Type B pancreatic cell (in vitro differentiated cells): ENCODE results near the gene GHRL. TPM values are rescaled to one million over a fixed set of nuclear protein-coding genes. Genes with fewer than 3 reads are reported as not detected.
"Not testable (repeated sequence)": the region's sequence is repeated elsewhere in the genome, so short reads cannot be mapped to it uniquely, and the experiment has no call there.

Source experiments
- DNase-seq: peaks from one replicate; pipeline ENCODE4 v3.0.0; 2021; ENCODE audit warnings: mixed read lengths; ENCODE audit not compliant: unreplicated experiment; ENCODE audit errors: extremely low spot score
- H3K27ac Mint-ChIP-seq: 2 replicates; pipeline ENCODE4 v1.8.0; 2021; ENCODE audit warnings: mild to moderate bottlenecking, mixed read lengths
- H3K27me3 Mint-ChIP-seq: 2 replicates; pipeline ENCODE4 v1.8.0; 2021; ENCODE audit warnings: mixed read lengths
- H3K36me3 Mint-ChIP-seq: 2 replicates; pipeline ENCODE4 v1.8.0; 2021; ENCODE audit warnings: mixed read lengths
- H3K4me1 Mint-ChIP-seq: one replicate; pipeline ENCODE4 v1.8.0; 2021; ENCODE audit warnings: mixed read lengths; ENCODE audit not compliant: unreplicated experiment
- H3K4me3 Mint-ChIP-seq: 2 replicates; pipeline ENCODE4 v1.8.0; 2021; ENCODE audit warnings: mild to moderate bottlenecking, mixed read lengths
- H3K9me3 Mint-ChIP-seq: 2 replicates; pipeline ENCODE4 v1.8.0; 2021; ENCODE audit warnings: mixed read lengths
- CTCF ChIP-seq: fragments of 200-600 bp; sonication (generic); conservative IDR thresholded peaks from 2 replicates; pipeline ENCODE4 v1.5.0; 2021; ENCODE audit warnings: antibody characterized with exemption, mild to moderate bottlenecking
- total RNA-seq: library from RNA; stranded (reverse); gene quantifications from 2 replicates; pipeline ENCODE4 v1.2.1, GENCODE V29; 2021; ENCODE audit warnings: low replicate concordance

Gene GHRL
- total RNA-seq, 1 donor from 2014 or later = 29.6 TPM

- Mint-ChIP-seq H3K27ac (no peak overlapping the region), H3K36me3 (peaks cover 38% of the 10 kb centered on the region), H3K4me1 (no peaks in the 10 kb centered on the region), H3K27me3 (no peaks in the 10 kb centered on the region), H3K4me3 (no peak overlapping the region), H3K9me3 (no peaks in the 10 kb centered on the region)
- TF ChIP-seq CTCF = no peak
- no peak for DNase-seq
Measured at GRCh38 chr3:10299175-10299574, 6.4 kb upstream of the GHRL start.

GRCh38 chr3:10298064-10298463, 5.3 kb upstream of the GHRL start:
- not testable (repeated sequence) for H3K27me3 Mint-ChIP-seq, DNase-seq, H3K4me3 Mint-ChIP-seq, H3K9me3 Mint-ChIP-seq, H3K4me1 Mint-ChIP-seq, H3K27ac Mint-ChIP-seq
- peaks cover 34% of the 10 kb centered on the region for H3K36me3 Mint-ChIP-seq

GRCh38 chr3:10294030-10294586, 1.4 kb upstream of the GHRL start:
- H3K36me3 Mint-ChIP-seq = peaks cover 15% of the 10 kb centered on the region

GRCh38 chr3:10291641-10292040, 1.1 kb downstream of the GHRL start:
- Mint-ChIP-seq H3K27ac (no peak overlapping the region), H3K36me3 (peaks cover 8% of the 10 kb centered on the region), H3K27me3 (no peaks in the 10 kb centered on the region), H3K9me3 (no peaks in the 10 kb centered on the region), H3K4me1 (peaks cover 5% of the 10 kb centered on the region), H3K4me3 (no peak overlapping the region)
- no peak for TF ChIP-seq CTCF
- DNase-seq = no peak

More at GRCh38 chr3:10294030-10294586, 1.4 kb upstream of the GHRL start:
- Mint-ChIP-seq H3K27ac (no peak overlapping the region), H3K4me3 (no peak overlapping the region), H3K27me3 (no peaks in the 10 kb centered on the region), H3K9me3 (no peaks in the 10 kb centered on the region), H3K4me1 (no peaks in the 10 kb centered on the region)
- no peak for DNase-seq
- TF ChIP-seq CTCF = no peak

GRCh38 chr3:10290481-10291176, 2.1 kb downstream of the GHRL start:
- H3K4me3 Mint-ChIP-seq = no peak overlapping the region
- peaks cover 9% of the 10 kb centered on the region for H3K4me1 Mint-ChIP-seq
- peaks cover 5% of the 10 kb centered on the region for H3K36me3 Mint-ChIP-seq
- no peaks in the 10 kb centered on the region for H3K9me3 Mint-ChIP-seq
- no peak for DNase-seq
- no peak overlapping the region for H3K27ac Mint-ChIP-seq
- no peaks in the 10 kb centered on the region for H3K27me3 Mint-ChIP-seq
- TF ChIP-seq CTCF = no peak

GRCh38 chr3:10289787-10290355, 2.9 kb downstream of the GHRL start:
- no peak for TF ChIP-seq CTCF
- no peaks in the 10 kb centered on the region for H3K9me3 Mint-ChIP-seq
- DNase-seq = no peak
- H3K27ac Mint-ChIP-seq = no peak overlapping the region
- H3K27me3 Mint-ChIP-seq = no peaks in the 10 kb centered on the region
- H3K4me1 Mint-ChIP-seq = peaks cover 9% of the 10 kb centered on the region
- H3K4me3 Mint-ChIP-seq = no peak overlapping the region
- peaks cover under 1% of the 10 kb centered on the region for H3K36me3 Mint-ChIP-seq
